Islet precursor cell (in vitro differentiated cells): ENCODE measurements around the gene SLC36A2.

Experiments
- DNase-seq: peaks from one replicate; pipeline ENCODE4 v3.0.0-alpha.2; 2018

Gene SLC36A2

GRCh38 chr5:151281001-151281639 lies 66.2 kb downstream of the SLC36A2 start:
- DNase-seq: no peak

GRCh38 chr5:151280443-151280842 lies 66.9 kb downstream of the SLC36A2 start:
- DNase-seq: no peak

GRCh38 chr5:151278845-151279244 lies 68.5 kb downstream of the SLC36A2 start:
- no peak for DNase-seq

- DNase-seq: no peak
Observed at GRCh38 chr5:151275803-151276202, 71.6 kb downstream of the SLC36A2 start.

- DNase-seq: peak; percentile 62
Observed at GRCh38 chr5:151274666-151275065, 72.7 kb downstream of the SLC36A2 start.

- no peak for DNase-seq
Observed at GRCh38 chr5:151271336-151271735, 76.0 kb downstream of the SLC36A2 start.

GRCh38 chr5:151270599-151270998 lies 76.8 kb downstream of the SLC36A2 start:
- no peak for DNase-seq

- DNase-seq: peak; percentile 88
Observed at GRCh38 chr5:151267491-151268260, 79.7 kb downstream of the SLC36A2 start.
